ENCODE data around the gene FAM78B.

FAM78B gene

DNA sequence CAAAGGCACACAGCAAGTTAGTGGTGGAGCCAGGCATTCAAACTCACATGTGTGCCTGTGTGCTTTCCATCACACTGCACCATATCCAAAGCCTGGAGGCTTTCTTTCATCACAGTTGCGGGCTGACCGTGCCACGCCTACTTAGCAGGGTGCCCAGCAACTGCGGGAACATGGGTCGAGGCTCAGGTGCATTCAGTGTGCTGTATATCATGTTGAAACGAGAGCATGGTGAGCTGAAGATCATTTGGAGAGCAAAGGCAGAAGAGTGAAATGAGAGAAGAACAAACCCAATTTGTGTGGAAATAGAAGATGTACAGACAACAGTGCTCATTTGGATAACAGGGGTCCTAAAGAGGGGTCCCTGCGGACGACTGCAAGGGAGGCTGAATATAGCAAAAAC, 46.5 kb downstream of the FAM78B start:
- no peak for DNase-seq (ENCODE audit: low spot score)

DNA sequence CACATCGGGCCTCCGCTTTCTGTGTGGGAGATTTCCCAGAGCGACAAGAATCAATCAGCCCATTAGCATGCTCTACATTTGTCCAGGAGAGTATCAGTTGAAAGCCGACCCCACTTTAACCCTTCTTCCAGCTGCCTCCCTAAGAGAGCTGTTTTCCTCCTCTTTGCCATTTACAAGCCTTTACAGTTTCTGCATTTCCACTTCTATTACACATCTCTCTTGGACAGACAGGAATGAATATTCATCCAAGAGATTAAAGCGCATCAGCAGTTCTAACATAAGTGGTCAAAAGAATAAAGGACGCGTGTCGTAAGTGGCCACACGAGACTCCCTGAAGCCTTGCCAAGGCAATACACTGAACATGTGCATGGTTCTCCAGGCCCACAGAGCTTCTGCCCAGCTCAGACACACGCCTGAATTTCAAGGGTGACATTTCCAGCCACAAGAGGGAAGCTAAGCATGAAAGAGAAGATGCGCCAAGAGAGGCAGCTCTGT, 47.3 kb downstream of the FAM78B start:
- no peak for DNase-seq (ENCODE audit: low spot score)

DNA sequence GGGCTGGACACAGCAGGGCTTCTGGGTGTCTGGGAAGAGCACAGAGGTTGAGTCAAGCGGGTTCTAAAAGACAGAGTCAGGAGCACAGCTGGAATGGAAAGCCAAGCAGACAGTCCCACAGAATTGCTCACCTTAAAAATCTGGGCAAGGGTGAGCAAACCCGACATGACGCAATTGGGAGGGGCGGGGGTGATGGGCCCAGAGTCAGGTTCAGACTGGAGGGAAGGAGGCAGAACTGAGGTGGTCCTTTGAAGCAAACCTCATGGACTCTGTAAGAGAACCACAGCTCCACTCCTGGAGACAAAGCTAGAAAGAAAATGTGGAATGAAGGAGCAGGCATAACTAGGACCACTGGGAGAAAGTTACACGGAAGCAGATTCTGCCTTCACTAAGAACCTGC, 49.0 kb downstream of the FAM78B start:
- no peak for DNase-seq (ENCODE audit: low spot score)

DNA sequence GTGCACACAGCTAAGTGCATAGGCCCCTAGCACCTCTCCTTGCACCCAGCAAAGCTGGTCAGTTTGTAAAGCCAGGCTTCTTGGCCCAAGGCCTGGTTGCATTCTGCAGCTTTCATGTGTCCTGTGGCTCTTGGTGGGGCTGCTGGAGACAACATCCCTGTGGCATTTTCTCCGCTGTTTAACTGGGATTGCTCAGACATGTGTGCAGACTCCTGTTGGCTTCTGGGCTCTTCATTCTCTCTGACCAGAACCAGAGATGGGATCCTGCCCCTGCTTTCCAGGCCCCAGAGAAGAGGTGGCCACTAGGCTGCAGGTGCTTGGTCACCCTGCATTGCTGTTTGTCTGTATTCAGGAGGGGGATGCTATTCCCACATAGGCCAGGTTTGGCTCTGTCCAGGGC, 50.8 kb downstream of the FAM78B start:
- DNase-seq (ENCODE audit: low spot score), result no peak

DNA sequence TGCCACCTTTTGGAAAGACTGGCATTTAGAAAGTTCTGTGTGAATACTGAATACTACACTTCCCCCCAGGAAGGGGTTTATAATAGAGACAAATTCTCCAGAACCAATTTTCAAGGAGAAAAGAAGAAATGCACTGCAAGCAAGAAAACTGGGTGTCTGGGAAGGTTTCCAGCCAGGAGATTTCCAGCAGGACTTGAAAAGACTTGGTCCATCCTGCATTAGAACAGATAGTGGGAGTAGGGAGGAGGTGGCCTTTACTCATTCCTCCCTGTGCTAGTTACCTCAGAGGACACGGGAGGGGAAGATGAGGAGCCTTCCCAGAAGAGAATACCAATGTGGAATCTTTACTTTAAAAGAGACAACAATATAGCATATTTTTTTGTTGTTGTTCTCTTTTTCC, 52.4 kb downstream of the FAM78B start:
- no peak for DNase-seq (ENCODE audit: low spot score)

DNA sequence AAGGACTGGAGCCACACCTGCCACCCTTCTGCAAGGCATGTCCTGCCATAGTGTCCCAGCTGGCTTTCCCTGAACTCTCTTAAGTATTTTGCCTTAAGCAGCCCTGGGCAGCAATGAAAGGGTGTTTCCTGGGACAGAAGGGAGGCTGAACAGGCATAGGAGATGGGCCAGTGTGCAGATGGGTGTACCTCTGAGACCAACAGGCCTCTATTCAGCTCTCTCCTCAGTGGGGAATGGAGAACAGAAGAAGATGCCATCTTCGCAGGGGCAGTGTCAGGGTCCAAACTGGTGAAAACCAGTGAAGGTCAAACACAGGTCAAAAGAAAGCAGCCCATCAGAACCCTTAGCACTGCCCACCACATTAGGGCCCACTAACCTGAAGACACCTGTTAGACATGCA, 53.2 kb downstream of the FAM78B start:
- DNase-seq (ENCODE audit: low spot score), result no peak

DNA sequence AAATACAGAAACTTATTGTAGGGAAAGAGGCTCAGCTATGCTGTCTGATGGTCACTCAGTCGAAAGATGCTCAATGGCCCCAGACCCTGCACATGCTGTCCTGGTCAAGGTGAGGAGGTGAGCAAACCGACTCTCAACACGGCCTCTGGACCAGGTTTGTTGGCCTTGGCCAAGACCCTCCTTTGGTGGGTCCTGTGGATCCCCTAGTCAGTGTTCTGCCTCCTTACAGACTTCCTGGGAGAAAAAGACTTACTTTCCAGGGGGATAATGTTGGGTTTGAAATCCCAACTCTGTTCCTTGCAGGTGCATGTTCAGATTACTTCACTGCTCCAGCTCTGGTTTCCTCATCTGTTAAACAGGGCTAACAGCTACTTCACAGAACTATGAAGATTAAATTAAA, 53.8 kb downstream of the FAM78B start:
- no peak for DNase-seq (ENCODE audit: low spot score)

DNA sequence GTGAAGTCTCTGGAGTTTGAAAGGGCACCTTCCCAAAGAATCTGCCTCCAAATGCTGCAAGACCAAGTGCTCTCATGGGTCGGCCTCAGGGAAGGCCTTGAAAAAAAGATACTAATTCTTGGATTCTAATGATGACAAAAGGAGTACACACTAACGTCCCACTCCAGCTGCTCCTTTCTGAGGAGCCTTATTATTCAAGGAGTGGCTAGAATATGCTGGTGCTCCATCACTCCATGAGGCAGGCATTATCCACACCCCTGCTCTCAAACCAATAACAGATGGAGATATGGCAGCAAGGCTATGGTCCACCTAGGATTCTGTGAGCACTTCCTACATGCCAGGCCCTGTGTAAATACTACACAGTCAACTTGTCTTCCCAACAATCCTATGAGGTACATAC, 54.4 kb downstream of the FAM78B start:
- DNase-seq (ENCODE audit: low spot score), result no peak

DNA sequence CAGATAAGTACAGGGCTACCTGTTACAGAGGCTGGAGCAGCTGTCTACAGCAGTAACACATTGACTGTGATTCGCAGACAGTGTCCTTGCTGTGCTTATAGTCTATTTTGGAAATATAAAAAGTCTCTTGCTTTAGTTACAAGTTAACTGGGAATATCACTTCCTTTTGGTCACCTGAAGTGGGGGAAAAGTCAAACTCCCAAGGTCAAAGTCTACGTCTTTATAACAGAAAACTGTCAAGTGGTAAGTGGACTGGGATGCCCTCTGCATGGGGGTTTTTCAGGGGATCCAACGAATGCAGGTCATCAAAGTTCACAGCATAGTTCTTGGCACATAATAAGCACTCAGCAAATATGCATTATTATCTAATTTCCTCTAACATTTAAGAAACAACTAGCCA, 55.4 kb downstream of the FAM78B start:
- DNase-seq (ENCODE audit: low spot score), result no peak

DNA sequence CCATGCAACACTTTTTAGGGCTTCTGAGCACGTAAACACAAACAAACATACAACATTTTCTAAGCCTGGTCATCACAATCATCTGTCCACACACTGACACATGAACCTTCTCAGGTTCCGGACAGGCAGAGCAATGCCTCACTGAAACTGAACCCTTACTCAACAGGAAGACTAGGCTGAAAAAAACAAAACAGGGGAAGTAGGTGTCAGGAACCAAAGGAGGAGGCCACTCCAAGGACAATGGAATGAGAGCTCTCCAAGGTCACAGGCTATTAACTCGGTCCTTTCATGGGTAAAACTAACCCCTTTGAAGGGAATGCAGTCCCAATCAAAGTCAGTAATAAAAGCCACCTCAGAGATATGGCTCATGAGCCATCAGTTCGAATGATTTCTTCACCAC, 76.6 kb downstream of the FAM78B start:
- no peak for DNase-seq (ENCODE audit: low spot score)

DNA sequence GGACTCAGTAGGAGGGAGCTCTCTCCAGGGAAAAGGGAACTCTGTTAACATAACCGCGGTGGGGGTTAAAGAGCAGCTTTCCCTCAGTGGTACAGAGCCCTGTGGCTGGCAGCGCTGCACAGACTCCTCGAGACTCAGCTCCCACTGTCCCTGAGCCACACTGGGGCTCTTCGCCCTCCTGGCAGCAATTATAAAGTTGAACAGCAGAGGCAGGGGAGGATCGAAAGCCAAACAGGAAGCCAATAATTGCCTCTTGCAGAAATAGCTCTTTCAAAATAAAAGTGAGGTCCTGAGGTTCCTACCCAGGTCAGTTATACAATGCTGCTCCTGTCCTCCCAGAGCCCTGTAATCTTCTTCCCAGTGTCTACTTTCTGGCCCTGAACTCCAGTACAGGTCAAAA, 77.0 kb downstream of the FAM78B start:
- DNase-seq (ENCODE audit: low spot score), result no peak

DNA sequence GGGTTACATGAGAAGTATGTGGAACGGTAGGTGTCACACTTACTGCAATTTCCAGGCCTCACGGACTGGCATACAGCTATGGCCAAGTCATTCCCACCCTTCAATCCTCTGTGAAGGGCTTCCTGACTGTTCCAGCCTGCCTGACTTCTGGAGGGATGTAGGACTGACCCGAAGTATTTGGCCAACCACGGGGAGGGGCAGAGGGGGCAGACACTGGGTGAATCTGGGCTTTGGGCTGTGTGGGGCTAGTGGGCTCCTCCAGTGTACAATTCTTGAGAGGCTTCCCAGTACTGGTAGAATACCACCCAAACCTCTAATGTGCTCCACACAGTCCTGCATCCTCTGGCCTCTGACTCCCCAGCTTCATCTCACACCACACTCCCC, 78.2 kb downstream of the FAM78B start:
- DNase-seq (ENCODE audit: low spot score), result no peak

DNA sequence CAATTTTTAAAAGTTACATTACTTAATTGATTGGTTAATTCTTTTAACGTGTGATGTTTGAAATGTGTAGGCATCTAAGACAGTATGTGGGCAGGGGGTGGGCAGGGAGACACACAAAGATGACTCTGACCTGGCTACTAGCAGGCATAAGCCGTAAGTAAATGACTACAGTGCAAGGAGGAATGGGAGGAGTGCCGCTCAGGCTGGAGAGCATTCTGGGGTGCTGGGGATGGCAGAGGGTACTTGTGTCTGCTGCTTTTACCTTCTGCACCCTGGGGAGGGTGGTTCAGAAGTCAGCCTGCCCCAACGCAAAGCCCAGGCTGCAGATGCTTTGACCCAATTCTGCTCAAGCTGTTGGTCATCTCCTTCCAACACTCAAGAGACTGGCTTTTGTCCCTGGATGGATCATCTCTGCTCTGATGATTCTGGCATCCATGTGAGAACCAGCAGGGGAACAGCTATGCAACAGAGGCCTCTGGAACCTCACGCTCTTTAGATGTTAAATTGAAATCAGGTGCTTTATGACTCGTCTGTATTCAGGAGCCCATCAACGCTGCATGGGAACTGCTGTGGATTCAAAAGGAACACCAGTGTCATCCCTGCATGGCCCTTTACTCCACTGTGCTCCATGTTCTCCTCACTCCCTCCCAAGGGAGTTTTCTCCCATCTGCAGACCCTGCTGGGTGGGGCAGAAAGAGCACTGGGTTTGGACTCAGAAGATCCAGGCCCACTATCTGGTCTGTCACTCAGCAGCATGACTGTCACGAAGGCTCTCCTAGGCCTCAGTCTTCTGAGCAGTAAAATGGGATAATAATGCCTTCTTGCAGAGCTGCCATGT, 78.8 kb downstream of the FAM78B start:
- DNase-seq (ENCODE audit: low spot score), result peak; percentile 67

DNA sequence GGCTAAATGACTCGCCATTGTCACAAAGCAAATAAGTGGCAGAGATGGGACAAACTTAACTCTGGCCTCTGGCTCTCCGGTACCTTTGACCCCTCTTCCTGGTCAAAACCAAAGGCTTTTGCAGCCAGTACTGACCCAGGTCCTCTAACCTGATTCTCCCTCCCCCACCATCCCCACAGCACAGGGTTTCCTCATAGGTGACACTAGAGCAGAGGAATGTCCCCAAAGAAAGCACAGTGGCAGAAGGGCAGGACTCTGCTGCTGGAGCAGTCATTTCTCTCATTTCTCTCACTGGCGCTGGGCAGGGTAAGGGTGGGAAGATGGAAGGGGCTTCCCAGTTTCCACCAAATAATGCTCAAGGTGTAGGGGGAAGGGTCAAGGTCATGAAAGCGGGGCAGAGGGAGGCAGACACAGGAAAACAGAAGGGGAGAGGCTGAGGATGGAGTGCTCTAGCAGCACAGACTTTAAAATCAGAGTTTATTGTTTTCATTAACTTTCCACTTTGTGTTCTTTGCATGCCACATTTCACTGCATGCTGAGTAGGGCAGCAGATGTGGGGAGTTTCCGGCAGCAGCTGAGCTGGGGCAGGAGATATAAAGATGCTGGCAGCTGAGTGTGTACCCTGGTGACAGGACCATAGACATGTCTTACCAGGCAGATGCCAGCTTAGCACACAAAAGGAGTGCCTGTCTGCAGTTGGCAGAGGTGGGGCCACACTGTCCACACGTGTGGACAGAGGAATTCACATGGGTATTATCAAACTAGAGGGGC, 80.5 kb downstream of the FAM78B start:
- no peak for DNase-seq (ENCODE audit: low spot score)

DNA sequence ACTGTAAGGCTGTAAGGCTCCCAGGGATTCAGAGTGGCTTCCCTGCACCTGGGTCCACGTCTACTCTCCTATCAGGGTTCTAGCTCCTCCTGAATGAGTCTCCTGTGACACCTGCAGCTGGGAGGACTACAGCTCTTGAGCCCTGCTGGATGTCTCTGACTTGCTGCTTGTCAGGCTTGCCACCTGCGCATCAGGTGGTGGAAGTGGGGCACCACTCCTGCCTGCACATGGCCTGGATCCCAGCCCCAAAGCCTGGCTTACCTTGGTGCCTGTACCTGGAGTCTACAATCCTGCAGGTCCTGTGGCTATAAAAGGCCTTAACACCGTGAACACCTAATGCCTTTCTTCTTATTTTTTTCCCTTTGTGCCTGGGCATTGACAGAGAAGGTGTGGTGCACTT, 82.2 kb downstream of the FAM78B start:
- no peak for DNase-seq (ENCODE audit: low spot score)

DNA sequence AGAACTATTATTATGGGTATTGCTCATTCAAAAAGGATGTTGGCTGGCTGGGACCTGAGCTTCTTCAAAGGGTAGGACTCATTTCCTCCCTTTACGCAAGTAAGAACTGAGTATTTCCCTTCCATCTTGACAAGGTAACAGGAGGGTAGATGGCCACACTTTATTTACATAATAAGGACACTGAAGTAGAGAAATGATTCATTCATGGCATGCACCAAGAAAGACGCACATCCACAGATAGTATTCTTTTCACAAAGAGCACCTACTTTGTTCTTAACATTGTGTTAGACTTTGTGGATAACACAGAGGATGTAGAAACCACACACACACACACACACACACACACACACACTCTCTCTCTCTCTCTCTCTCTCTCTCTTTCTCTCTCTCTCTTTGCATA, 82.9 kb downstream of the FAM78B start:
- no peak for DNase-seq (ENCODE audit: low spot score)

DNA sequence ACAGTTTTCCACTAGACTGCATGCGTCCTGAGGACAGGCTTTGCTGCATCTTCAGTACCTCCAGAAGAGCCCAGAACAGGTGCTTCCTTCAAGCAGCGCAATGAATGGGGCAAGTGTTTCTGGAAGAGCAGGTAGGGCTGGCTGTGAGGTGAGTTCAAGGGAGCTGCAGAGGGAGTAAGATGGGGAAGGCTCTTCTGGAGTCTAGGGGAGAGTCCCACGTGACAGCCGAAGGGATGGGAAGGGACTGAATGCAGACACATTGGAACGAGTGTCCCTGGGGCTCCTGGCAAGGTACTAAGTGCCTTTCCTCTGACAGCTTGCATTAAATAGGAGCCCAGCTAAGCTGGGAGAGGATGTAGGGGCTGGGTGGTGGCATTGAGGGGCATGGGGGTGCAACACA, 84.2 kb downstream of the FAM78B start:
- no peak for DNase-seq (ENCODE audit: low spot score)

DNA sequence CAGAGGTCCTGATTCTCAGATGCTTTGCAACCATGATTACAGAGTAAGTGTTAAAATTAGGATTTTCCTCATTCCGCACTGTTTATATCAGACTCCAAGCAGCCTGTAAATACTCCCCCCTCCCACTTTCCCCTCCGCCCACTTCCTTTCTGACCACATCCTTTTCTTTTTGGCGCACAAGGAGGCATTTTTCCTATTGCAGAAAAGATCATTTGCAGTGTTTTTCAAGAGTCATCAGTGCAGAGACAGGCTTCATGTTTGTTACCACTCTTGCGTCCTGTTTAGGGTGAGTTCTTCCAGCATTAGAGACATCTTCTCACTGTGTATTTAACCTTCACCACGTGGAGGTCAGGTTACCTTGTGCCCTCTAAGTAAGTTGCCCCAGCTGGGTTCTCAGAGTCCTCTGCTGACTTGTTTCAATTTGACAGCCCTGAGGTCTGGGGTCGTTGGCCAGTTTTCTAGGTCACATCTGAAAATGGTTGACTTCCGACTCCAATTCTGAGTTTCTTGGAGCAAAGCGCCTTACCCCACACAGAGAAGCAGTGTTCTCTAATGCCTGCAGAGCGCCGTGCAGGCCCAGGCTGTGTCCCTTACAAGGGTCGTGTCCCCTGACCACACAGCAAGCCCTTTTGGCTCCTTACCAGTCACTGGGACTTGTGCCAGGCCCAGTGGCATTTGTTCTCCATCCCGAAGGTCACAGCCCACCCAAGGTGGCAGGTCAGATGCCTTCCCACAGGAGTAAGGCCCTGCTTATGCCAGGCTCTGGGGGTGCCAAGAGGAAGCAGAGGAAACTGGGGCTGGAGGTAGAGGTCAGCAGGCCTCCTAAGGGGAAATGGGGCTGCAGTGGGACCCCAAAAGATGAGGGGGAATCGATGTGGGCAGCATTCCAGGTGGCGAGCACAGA, 85.6 kb downstream of the FAM78B start:
- DNase-seq (ENCODE audit: low spot score), result no peak

DNA sequence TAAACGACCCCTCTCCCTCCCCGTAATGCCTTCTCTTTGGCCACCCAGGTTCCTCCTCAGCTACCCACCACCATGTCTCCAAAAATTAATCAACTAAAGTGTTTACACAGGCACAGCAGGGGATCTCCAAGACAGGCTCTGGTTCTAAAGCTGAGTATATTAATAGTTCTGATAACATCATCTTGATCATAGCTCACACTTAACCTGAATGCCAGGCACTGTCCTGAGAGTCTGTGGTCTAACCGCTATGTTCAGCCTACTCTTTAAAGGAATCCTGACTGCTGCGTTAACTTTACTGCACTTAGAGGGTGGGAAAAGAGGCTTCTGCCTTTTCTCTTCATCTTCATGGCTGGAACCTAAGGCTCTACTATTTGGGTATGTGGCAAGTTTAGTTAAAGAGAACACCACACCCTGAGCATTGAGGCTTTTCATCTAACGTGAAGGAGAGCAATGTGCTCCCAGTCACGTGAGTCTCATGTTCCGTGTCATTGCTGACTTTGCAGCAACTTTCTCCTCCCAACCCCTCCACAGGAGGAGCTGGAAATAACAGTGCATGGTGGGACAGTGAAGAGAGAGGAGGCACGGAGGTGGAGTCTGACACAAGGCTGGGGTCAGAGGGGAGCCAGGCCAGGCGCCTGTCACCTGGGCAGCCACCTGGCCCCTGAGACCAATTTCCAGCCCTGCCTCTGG, 86.4 kb downstream of the FAM78B start:
- no peak for DNase-seq (ENCODE audit: low spot score)

DNA sequence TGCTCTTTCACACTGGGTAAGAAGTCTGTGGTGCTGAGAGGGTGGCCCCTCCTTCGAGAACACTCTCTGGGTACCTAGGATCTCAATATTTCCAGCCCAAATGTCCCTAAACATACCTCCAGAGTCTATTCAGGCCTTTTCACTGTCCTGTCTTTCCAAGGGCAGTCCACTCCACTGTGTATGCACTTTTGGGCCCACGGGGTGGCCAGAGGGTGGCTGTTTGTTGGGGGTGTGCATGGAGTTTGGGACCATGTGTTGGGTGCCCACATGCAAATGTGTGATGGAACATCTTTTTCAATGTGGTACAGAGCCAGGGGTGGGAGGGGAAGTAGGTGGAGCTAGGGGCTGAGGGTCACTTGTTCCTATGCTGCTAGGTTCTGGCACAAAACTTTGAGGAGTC, 87.5 kb downstream of the FAM78B start:
- no peak for DNase-seq (ENCODE audit: low spot score)

DNA sequence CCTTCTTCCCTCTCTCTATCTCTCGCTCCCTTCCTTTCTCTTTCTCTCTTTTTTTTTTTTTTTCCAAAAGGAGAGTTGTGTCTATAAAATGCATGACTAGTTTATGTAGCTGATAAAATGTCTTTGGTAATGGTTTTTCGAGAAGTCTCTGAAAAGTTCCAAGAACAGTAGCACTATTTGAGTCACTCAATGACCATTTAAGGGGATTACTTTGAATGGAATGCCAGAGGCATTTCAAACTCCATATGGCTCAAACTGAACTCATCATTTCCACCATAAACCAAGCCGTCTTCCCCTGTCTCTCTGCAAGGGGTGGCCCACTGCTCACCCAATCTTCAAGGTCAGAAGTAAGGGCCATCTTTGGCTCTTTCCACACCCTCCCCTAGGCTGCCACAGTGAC, 93.3 kb downstream of the FAM78B start:
- DNase-seq (ENCODE audit: low spot score), result no peak

DNA sequence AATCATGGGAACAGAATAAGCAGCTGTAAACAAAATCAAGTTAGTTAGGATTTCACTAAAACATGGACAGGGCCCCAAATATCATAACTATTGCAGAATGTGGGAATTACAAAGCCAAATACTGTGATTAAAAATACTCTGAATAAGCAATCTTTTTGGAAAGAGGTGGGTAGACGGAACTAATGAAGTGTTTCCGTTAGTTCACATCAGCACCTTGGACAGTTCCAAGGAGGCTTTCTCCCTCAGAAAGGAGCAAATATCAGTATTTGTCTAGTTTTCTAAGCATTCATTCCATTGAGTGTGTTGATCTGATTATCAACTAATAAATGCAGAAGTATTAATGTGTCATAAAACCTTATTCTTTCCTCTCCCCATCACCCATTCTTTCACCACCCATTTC, 97.4 kb downstream of the FAM78B start:
- DNase-seq (ENCODE audit: low spot score), result no peak
